ENCODE measurements around the gene R3HDML.
A peak's percentile ranks its signal among the peaks of the same experiment; 100 is the strongest.
"Not testable (repeated sequence)": the region's sequence is repeated elsewhere in the genome, so short reads cannot be mapped to it uniquely, and the experiment has no call there.

R3HDML gene, protein sequence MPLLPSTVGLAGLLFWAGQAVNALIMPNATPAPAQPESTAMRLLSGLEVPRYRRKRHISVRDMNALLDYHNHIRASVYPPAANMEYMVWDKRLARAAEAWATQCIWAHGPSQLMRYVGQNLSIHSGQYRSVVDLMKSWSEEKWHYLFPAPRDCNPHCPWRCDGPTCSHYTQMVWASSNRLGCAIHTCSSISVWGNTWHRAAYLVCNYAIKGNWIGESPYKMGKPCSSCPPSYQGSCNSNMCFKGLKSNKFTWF

DNA sequence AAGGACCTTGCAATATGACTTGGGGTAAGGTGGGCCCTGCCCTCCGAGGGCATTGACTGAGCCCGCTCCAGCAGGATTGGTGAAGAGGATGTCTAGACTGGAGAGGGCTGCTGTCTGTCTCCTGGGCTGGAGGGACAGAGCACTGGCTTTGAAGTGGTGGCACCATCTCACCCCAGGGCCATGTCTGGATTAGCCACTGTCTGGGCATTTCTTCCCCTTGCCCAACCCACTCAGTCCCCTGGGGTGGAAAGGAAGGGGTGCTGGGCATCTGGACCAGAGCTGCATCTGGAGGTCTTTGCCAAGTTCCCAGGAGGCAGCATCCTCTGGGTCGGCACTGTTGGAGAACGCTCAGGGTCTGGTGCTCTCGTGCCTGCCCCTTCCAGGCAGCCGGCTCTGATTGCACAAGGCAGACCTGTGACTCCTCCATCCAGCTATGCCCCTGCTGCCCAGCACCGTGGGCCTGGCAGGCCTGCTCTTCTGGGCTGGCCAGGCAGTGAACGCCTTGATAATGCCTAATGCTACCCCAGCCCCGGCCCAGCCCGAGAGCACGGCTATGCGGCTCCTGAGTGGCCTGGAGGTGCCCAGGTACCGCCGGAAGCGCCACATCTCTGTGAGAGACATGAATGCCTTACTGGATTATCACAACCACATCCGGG lies at the start of gene R3HDML:
Gene R3HDML, plus strand, starts transcription at position 319 of the 656 bp plus-strand sequence. Its CDS starts 115 bp downstream, at position 434.
- DNase-seq = no peak
- intact Hi-C loops (cut with DNase I) = no loop called here

DNA sequence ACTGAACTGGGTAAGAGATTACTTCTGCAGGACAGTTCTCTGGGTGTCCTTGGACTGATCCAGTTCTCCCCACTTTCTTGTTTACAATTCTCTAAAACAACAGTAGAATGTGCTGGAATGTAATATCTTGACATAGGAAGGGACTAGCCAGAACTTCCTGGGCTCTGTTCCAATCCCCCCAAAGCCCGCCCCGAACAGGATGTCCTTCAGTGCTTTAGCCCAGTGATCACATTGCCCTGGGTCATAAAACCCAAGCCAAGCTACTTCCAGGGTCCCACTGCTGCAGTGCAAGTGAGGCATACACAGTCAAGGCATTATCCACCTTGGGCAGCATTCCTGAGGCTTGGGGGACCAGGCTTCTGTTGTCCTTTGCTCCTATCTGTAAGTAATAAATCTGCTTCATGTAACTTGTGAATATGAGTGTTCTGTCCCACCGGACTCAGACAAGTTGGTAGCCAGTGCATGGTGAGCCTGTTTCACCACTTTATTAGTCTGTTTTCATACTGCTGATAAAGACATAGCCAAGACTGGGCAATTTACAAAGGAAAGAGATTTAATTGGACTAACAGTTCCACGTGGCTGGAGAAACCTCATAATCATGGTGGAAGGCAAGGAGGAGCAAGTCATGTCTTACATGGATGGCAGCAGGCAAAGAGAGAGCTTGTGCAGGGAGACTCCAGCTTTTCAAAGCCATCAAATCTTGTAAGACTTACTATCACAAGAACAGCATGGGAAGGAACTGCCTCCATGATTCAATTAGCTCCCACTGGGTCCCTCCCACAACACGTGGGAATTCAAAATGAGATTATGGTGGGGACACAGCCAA lies 49.4 kb upstream of the R3HDML start:
- intact Hi-C loops (cut with DNase I) = no loop called here
- no peak for DNase-seq

DNA sequence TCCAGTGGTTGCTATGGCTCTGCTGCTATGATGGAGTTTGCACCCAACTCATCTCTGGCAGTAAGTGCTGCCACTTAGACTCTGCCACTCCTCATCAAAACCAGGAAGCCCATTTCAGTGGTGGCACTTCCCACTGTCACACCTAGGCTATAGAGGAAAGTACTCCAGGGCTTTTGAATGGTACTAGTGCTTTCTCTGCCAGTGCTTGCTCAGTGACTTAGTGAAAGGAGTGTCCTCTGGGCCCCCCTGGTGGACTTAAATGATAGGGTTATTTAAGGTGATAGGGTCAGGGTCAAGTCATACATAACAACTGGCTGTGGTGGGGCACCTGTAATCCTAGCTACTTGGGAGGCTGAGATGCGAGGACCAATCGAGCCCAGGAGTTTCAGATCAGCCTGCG lies 48.6 kb upstream of the R3HDML start:
- intact Hi-C loops (cut with DNase I) = no loop called here
- DNase-seq = no peak

DNA sequence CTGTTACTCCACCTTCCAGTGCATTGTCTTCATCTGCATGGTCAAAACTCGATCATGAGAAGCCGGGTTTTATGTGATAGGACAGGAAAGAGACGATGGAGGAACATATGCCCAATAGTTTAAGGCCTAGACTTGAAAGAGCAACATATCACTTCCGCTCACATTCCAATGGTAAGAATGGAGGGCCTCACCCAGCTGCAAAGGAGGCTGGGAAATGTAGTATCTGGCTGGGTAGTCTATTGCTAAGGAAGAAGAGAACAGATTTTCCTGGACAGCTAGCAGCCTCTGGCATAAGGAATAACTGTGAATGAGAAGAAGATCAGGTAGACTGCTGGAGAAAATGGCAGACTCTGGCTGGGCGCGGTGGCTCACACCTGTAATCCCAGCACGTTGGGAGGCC lies 45.1 kb upstream of the R3HDML start:
- intact Hi-C loops (cut with DNase I) = no loop called here
- DNase-seq = no peak

DNA sequence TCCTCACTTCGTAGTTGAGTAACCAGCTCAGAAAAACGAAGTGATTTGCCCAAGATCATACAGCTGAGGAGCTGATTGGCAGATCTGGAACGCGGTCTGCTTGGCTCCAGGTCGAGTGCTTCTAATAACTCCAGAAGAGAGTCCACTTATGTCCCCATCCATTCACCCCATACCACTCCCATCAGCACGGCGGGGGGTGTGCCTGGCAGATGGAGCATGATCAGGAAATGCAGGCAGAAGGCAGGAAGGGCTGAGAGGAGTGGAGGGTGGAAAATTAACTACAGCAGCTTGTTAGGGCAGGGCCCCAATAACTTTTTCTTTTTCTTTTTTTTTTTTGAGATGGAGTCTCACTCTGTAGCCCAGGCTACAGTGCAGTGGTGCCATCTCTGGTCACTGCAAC lies 40.8 kb upstream of the R3HDML start:
- no peak for DNase-seq
- intact Hi-C loops (cut with DNase I) = no loop called here

DNA sequence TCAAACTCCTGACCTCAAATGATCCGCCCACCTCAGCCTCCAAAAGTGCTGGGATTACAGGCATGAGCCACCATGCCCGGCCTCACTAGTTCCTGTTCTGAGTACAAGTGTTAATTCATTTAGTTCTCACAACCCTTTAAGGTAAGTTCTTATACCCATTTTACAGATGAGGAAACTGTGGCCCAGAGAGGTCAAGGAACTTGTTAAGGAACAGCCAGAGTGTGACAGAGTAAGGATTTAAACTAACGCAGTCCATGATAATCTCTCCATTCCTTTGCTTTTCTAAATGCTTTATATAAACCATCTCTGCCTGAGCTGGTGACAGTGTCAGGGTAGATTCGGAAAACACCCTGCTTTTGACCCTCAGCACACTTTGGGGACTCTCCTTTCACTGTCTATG lies 39.1 kb upstream of the R3HDML start:
- intact Hi-C loops (cut with DNase I) = no loop called here
- no peak for DNase-seq

DNA sequence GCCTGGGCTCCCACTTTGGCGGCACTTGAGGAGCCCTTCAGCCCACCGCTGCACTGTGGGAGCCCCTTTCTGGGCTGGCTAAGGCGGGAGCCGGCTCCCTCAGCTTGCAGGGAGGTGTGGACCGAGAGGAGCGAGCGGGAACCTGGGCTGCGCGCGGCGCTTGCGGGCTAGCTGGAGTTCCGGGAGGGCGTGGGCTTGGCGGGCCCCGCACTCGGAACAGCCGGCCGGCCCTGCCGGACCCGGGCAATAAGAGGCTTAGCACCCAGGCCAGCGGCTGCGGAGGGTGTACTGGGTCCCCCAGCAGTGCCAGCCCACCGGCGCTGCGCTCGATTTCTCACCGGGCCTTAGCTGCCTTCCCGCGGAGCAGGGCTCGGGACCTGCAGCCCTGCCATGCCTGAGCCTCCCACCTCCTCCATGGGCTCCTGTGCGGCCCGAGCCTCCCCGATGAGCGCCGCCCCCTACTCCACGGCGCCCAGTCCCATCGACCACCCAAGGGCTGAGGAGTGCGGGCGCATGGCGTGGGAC lies 37.8 kb upstream of the R3HDML start:
- DNase-seq; intact Hi-C loops (cut with DNase I): not testable (repeated sequence)

DNA sequence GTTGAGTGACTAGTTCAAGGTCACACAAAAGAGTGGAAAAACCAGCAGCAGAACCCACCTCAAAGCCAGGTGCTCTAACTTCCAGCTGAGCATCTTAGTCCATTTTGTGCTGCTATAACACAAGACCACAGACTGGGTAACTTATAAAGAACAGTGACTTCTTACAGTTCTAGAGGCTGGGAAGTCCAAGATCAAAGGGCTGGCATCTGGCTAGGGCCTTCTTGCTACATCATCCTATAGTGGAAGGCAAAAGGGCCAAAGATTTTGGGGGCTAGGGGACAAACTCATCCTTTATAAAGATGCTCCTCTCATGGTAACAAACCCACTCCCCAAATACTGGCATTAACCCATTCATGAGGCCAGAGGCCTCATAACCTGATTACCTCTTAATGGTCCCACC lies 35.6 kb upstream of the R3HDML start:
- DNase-seq = no peak
- intact Hi-C loops (cut with DNase I) = no loop called here

DNA sequence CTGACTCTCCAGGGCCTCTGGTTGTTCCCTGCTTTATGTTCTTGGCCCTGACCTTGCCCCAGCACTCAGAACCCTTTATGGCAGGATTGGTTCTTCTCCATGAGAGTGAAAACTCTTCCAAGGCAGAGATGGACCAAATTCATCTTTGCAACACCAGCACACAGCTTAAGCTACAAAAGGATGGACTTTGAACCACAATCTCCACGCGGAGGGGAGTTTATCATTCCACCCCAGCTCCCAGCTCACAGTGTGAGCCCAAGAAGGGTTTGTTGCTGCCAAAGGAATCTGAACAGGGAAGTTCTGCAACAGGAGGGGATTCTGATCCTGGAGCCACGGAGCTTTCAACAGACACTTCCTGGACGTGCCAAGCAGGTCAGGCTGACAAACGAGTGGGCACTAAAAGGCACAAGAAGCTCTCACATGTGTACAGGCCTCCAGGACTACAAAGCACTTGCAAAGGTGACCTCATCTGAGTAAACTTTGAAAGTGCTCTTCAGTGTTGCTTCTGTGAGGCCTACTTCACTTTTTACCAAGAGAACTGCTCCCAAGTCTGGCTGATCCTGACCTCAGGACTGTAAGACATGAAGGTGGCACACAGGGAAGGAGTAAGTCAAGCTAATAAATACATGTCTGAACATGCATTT lies 34.7 kb upstream of the R3HDML start:
- no peak for DNase-seq
- intact Hi-C loops (cut with DNase I) = no loop called here

DNA sequence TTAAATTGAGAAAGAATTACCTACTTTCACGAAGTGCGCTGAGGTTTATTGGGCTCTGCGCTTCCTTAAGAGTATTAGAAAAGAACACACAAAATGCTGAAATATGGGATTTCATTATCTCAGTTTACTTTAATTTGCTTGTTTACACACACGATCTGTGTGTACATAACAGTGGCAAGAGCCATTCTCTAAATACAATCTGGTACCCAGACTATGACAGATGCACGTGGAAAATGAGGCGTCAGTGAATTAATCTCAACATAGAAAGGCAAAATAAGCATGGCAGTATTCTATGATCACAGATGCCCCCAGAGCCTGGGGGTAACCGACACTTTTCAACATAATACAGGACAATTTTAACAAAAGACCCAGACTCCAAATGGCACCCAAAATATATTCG lies 34.1 kb upstream of the R3HDML start:
- intact Hi-C loops (cut with DNase I) = no loop called here
- no peak for DNase-seq

DNA sequence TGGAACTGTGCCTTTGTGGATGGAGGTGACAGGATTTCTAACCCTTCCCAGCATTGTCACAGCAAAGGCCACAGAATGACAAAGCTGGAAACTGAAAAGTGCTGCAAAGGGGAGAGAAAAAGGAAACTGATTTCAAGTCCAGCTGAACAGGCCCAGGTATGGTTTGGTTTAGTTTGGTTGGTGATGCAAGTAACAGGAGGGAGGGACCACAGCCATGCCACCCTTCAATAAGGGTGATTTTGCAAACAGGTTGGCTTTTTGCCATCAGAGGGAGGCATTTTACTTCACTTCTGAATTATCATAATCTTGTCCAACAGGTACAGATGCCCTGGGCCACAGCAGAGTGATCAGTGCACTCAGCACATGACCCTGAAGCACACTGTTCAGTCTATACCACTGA lies 32.5 kb upstream of the R3HDML start:
- no peak for DNase-seq
- intact Hi-C loops (cut with DNase I) = no loop called here

DNA sequence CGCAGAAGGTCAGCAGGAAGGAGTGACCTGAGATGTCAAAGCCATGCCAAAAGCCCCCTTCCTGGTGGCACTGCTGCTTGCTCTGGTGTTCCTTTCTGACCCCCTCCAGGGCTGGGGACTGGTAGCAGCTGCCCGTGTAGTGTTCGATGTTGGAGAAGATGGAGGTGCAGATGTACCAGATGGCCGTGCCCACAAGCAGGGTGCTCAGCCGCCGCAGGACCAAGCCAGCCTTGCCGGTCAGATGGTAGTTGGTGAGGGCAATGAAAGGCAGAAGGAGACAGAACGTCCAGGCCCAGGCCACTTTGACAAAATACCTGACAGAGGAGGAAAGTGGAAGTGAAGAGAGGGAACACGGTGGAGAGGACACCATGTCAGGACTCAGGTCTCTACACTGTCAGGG lies 29.9 kb upstream of the R3HDML start:
- intact Hi-C loops (cut with DNase I) = no loop called here
- DNase-seq = peak in 1 of 42 donors; percentile 12

DNA sequence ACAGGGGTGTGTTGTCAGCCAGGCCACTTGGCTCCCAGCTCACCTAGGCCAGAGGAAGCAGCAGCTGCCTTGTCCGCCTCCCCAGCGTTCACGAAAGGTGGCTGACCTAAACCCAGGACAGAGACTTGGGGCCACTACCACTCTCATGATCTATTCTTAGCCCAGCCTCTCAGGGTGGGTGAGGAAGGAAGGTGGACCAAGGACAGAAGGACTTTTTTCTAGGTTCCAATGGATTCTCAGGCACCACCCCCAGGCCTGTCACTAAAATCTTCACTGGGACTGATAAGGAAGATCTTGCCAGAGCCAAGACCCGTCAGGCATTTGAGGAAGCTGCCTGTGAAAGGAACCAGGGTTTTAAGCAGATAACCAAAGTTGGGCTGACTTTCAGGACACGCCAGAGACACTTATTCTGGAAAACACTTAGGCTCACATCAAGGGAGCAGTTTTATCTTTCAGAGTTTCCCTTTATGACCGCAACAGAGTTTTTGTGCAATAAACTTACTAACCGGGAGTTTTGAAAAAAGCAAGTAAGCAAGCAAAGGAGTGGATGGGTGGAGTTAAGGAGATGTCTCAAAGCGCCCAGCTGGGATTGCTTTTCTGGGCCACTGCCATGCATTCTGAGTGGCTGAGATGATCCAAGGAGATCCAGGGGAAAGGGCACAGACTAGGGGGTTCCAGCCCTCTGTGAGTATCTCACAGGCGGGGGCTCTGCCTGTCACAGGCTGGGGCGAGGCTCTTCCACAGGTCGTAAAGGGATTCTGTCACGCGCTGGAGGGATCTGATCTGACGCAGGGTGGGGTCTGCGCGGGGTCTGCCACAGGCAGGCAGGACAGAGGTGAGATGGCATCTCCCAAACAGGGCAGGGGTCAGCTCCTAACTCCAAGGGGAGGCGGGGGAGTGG lies 26.8 kb upstream of the R3HDML start:
- peak in 3 of 42 donors; percentile 6 to 43 (median 7) for DNase-seq
- intact Hi-C loops (cut with DNase I) = loop anchor here (2.0 kb wide), 1 partner anchor 99 kb away; the partner anchor contains the start of gene OSER1

DNA sequence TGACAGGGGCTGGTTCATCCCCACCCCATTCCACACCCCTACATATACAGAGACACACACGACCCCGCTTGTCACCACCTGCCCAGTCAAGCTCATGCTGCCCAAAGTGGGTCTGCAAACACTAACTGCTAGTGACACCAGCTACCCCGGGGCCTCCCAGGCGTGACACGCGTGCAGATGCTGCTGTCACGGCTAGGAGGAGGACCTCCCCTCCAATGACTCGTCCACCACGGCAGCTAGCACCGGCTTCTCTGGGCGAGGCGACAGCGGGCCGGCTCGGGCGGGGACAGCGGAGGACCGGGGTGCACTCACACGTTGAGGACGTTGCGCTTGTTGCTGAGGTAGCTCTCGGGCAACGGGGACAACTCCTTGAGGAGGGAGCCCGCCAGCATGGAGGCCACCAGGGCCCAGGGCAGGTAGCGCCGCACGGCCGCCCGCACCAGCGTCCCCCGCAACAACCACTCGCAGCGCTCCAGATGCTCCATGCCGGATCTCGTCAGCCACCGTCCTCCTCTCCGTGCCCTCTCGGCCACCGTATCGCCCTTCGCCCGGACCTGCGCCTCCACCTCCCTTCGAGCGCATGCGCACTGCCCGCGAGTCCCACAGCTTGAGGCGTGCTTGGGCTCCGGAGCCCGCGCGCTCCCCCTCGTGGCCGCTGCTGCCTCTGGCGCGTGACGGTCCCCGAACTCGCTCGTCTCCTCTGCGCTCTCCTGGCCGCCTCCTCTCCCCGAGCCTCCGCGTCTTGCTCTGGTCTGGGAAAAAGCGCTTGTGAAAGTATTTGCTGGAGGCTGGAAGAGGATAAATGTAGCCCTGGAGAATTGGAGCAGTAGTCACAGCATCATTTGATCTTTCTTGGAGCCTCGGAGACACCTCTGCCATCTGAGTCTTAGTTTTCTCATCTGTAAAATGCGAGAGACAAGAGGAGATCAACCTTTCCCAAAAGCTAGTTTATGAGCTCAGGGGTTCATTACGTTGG lies 25.9 kb upstream of the R3HDML start, which contains the start of gene FITM2:
Gene FITM2, minus strand, starts transcription at position 539 of the 976 bp plus-strand sequence. Its CDS starts 54 bp downstream, at position 485.
- intact Hi-C loops (cut with DNase I) = loop anchor here (2.0 kb wide), 1 partner anchor 100 kb away; the partner anchor contains the start of gene OSER1
- DNase-seq = peak; percentile 91 to 100 (median 98)

DNA sequence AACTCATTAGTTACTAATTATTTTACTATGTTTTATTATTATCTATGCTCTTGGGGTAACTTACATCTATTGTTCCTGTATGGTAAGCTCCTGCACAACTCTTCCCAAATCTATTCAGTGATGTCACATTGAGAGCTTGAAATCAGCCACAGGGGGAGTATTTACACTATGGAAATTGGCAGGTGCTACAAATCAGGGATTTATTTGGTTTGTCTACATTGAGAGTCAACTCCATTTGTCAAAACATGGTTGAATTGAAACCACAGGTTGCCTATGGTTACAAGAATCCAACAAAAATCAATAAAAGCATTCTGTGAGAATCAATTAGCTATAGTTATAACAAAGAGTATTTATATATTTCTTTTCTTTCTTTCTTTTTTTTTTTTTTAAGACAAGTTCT lies 22.0 kb upstream of the R3HDML start:
- no peak for DNase-seq
- intact Hi-C loops (cut with DNase I) = no loop called here

DNA sequence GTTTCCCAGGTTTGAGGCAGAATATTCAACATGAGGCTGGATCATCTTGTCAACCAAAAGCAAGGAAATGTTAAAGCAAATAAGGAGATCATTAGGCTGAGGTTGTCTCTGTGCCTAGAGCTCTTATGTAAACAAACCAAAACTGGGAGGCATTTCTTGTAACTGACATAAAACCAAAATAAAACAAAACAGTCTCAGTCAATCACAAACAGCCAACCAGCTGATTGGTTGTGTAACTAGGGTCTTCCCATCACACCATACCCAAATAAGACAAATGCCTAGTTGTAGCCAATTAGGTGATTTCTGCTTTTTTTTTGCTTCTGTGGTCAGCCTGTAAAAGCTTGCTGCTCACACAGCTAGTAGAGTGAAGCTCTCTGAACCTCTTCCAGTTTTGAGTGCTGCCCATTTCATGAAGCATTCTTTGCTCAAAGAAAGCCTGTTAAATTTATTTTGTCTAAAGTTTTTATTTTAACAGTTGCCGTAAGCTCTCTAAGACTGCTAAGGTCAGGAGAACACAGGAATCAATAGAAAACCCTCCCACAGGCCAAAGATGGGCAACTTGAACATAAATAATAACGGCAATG lies 16.9 kb upstream of the R3HDML start:
- no peak for DNase-seq
- intact Hi-C loops (cut with DNase I) = no loop called here

DNA sequence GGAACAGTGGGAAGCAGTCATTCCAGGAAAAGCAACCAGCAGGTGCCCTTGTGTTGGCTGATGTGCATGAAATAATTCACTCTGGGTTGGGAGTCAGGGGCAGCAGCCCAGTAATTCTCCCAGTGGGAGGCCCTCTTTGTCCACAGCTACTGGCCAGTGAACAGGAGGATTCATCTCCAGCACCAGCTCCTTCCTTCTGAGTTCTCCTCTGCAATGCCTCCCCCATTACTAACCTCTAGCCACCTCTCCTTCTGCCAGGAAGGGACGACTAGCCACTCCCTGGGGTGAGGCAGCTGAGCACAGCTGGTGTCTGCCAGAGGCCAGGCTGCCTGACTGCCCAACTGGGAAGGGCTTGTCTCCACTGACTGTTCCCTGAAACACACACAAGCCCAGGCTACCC lies 12.5 kb upstream of the R3HDML start:
- DNase-seq = no peak
- intact Hi-C loops (cut with DNase I) = no loop called here
